HepG2 (cell line): ENCODE data around the gene TNXB. TPM values are rescaled to one million over a fixed set of nuclear protein-coding genes. Genes with fewer than 3 reads are reported as not detected.

Source experiments
- AGO1 ChIP-seq: fragments of 200-400 bp; formaldehyde crosslinking; IDR thresholded peaks from 2 replicates; pipeline ENCODE4 v1.6.1; 2017; ENCODE audit warnings: mild to moderate bottlenecking, low read depth, low read length, moderate library complexity; ENCODE audit not compliant: poor library complexity, severe bottlenecking
- RAD21 ChIP-seq: fragments of 450-650 bp; formaldehyde crosslinking; IDR thresholded peaks from 2 replicates; pipeline ENCODE4 v1.5.0; 2020; ENCODE audit warnings: mild to moderate bottlenecking
- RNF2 ChIP-seq: fragments of 450-650 bp; conservative IDR thresholded peaks from 2 replicates; pipeline ENCODE4 v1.6.1; 2016; ENCODE audit warnings: low read depth
- ZNF383 ChIP-seq: sonication (generic); formaldehyde crosslinking; IDR thresholded peaks from 2 replicates; pipeline ENCODE4 v1.4.0; 2020; ENCODE audit warnings: missing genetic modification reagents, mild to moderate bottlenecking, borderline replicate concordance
- ZNF460 ChIP-seq: sonication (generic); formaldehyde crosslinking; IDR thresholded peaks from 2 replicates; pipeline ENCODE4 v1.5.1; 2020; ENCODE audit warnings: missing genetic modification reagents, mild to moderate bottlenecking, borderline replicate concordance
- ZNF713 ChIP-seq: sonication (generic); formaldehyde crosslinking; IDR thresholded peaks from 2 replicates; pipeline ENCODE4 v1.4.0; 2020; ENCODE audit warnings: mild to moderate bottlenecking, missing genetic modification reagents
- ZNF839 ChIP-seq: sonication (generic); formaldehyde crosslinking; IDR thresholded peaks from 2 replicates; pipeline ENCODE4 v1.4.0; 2020; ENCODE audit warnings: missing genetic modification reagents, mild to moderate bottlenecking, borderline replicate concordance
- polyA plus RNA-seq, 8 experiments: library from polyadenylated mRNA; depleted of rRNA in 3 of 8; stranded (reverse) in 7 of 8; unstranded in 1 of 8; fragments of >200 nt; fragmentation: Illumina TruSeq in 4 of 8; extraction: Trizol in 4 of 8; gene quantifications; 2 replicates each; pipeline versions ENCODE4 v1.2.1 to v1.2.3, GENCODE V29; 2011 to 2016; ENCODE audit warnings: low read depth in 4 of 8, missing spikeins in 1 of 8, mixed read lengths in 1 of 8; ENCODE audit not compliant: insufficient read depth in 1 of 8
- total RNA-seq, 5 experiments: library from RNA; depleted of rRNA; stranded (reverse); fragments of >200 nt; fragmentation: Illumina TruSeq; extraction: Trizol; gene quantifications; 2 replicates each; pipeline ENCODE4 v1.2.3, GENCODE V29; 2016; ENCODE audit warnings: low read depth in 1 of 5
- TF ChIP-seq, protein P1 (sequence below): sonication (generic); formaldehyde crosslinking; IDR thresholded peaks from 2 replicates; pipeline ENCODE4 v1.5.1; 2020; ENCODE audit warnings: mild to moderate bottlenecking, missing genetic modification reagents, borderline replicate concordance
- TF ChIP-seq, protein P2 (sequence below): IDR thresholded peaks from 2 replicates; pipeline ENCODE4 v1.6.1; 2016; ENCODE audit warnings: low read depth, control low read depth
- TF ChIP-seq, protein P3 (sequence below): sonication (generic); formaldehyde crosslinking; IDR thresholded peaks from 2 replicates; pipeline ENCODE4 v1.4.0; 2020; ENCODE audit warnings: missing genetic modification reagents, borderline replicate concordance
- TF ChIP-seq, protein P4 (sequence below): sonication (generic); formaldehyde crosslinking; IDR thresholded peaks from 2 replicates; pipeline ENCODE4 v1.4.0; 2020; ENCODE audit warnings: missing genetic modification reagents
- TF ChIP-seq, protein P5 (sequence below): sonication (generic); formaldehyde crosslinking; IDR thresholded peaks from 2 replicates; pipeline ENCODE4 v1.4.0; 2020; ENCODE audit warnings: missing genetic modification reagents

Gene TNXB
- total and polyA plus RNA-seq, 2 of the 13 experiments (the other 11 are each of a cell fraction or from before 2014, with no cell fraction given), result 1.6 to 2.7 TPM

DNA sequence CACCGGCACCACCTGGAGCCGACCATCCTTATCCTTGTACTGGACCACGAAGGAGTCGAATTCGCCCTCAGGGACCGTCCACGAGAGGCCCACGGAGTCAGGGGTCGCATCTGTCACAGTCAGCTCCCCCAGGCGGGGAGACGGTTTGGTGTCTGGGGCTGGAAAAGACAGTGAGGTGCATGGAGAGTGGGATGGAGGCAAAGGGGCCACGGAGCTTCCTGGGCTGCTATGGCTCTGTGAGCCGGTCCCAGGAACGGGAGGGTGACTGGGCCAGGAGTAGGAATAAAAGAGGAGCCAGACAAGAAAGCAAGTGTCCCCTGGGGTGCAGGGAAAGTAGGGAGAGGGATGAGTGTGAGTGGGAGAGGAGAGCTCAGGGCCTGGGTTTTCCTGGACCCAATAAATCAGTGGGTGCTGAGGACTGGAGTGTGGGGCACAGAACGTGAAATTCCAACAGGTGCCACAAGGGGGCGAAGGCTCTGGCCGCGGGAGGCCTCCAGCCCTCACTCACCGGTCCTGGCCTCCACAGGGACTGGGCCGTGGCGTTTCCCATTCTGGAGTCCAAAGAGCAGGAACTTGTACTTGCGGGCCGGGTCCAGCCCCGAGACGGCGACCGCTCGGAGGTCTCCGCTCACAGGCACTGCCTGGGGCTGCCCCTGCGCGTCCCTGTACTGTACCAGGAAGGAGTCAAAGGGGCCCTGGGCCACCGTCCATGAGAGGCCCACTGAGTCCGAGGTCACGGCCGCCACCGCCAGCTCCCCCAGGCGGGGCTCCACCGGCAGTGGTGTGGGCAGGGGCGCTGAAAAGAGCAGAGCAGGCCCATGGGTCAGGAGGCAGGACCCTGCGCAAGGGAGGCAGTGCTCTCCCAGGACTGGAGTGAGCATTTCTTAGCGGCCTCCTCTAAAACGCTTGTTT lies 61.0 kb downstream of the TNXB start (continued):
- TF ChIP-seq, protein P1, sequence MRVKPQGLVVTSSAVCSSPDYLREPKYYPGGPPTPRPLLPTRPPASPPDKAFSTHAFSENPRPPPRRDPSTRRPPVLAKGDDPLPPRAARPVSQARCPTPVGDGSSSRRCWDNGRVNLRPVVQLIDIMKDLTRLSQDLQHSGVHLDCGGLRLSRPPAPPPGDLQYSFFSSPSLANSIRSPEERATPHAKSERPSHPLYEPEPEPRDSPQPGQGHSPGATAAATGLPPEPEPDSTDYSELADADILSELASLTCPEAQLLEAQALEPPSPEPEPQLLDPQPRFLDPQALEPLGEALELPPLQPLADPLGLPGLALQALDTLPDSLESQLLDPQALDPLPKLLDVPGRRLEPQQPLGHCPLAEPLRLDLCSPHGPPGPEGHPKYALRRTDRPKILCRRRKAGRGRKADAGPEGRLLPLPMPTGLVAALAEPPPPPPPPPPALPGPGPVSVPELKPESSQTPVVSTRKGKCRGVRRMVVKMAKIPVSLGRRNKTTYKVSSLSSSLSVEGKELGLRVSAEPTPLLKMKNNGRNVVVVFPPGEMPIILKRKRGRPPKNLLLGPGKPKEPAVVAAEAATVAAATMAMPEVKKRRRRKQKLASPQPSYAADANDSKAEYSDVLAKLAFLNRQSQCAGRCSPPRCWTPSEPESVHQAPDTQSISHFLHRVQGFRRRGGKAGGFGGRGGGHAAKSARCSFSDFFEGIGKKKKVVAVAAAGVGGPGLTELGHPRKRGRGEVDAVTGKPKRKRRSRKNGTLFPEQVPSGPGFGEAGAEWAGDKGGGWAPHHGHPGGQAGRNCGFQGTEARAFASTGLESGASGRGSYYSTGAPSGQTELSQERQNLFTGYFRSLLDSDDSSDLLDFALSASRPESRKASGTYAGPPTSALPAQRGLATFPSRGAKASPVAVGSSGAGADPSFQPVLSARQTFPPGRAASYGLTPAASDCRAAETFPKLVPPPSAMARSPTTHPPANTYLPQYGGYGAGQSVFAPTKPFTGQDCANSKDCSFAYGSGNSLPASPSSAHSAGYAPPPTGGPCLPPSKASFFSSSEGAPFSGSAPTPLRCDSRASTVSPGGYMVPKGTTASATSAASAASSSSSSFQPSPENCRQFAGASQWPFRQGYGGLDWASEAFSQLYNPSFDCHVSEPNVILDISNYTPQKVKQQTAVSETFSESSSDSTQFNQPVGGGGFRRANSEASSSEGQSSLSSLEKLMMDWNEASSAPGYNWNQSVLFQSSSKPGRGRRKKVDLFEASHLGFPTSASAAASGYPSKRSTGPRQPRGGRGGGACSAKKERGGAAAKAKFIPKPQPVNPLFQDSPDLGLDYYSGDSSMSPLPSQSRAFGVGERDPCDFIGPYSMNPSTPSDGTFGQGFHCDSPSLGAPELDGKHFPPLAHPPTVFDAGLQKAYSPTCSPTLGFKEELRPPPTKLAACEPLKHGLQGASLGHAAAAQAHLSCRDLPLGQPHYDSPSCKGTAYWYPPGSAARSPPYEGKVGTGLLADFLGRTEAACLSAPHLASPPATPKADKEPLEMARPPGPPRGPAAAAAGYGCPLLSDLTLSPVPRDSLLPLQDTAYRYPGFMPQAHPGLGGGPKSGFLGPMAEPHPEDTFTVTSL (CRISPR knock-in tag), result no peak; the same call in 1 of the 2 replicates
- TF ChIP-seq AGO1, result peak; percentile 78
- TF ChIP-seq, protein P2, sequence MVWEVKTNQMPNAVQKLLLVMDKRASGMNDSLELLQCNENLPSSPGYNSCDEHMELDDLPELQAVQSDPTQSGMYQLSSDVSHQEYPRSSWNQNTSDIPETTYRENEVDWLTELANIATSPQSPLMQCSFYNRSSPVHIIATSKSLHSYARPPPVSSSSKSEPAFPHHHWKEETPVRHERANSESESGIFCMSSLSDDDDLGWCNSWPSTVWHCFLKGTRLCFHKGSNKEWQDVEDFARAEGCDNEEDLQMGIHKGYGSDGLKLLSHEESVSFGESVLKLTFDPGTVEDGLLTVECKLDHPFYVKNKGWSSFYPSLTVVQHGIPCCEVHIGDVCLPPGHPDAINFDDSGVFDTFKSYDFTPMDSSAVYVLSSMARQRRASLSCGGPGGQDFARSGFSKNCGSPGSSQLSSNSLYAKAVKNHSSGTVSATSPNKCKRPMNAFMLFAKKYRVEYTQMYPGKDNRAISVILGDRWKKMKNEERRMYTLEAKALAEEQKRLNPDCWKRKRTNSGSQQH (CRISPR knock-in tag), result no peak
- TF ChIP-seq, protein P3, sequence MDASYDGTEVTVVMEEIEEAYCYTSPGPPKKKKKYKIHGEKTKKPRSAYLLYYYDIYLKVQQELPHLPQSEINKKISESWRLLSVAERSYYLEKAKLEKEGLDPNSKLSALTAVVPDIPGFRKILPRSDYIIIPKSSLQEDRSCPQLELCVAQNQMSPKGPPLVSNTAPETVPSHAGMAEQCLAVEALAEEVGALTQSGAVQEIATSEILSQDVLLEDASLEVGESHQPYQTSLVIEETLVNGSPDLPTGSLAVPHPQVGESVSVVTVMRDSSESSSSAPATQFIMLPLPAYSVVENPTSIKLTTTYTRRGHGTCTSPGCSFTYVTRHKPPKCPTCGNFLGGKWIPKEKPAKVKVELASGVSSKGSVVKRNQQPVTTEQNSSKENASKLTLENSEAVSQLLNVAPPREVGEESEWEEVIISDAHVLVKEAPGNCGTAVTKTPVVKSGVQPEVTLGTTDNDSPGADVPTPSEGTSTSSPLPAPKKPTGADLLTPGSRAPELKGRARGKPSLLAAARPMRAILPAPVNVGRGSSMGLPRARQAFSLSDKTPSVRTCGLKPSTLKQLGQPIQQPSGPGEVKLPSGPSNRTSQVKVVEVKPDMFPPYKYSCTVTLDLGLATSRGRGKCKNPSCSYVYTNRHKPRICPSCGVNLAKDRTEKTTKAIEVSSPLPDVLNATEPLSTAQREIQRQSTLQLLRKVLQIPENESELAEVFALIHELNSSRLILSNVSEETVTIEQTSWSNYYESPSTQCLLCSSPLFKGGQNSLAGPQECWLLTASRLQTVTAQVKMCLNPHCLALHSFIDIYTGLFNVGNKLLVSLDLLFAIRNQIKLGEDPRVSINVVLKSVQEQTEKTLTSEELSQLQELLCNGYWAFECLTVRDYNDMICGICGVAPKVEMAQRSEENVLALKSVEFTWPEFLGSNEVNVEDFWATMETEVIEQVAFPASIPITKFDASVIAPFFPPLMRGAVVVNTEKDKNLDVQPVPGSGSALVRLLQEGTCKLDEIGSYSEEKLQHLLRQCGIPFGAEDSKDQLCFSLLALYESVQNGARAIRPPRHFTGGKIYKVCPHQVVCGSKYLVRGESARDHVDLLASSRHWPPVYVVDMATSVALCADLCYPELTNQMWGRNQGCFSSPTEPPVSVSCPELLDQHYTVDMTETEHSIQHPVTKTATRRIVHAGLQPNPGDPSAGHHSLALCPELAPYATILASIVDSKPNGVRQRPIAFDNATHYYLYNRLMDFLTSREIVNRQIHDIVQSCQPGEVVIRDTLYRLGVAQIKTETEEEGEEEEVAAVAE, result peak; percentile 49; the same call in 1 of the 2 replicates
- TF ChIP-seq, protein P4, sequence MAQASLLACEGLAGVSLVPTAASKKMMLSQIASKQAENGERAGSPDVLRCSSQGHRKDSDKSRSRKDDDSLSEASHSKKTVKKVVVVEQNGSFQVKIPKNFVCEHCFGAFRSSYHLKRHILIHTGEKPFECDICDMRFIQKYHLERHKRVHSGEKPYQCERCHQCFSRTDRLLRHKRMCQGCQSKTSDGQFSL (CRISPR knock-in tag), result no peak
- 0 out of 2 replicates have a peak, but pooled peaks have one; percentile 20 for TF ChIP-seq ZNF713
- TF ChIP-seq ZNF460 (CRISPR knock-in tag), result peak; percentile 43; the same call in 1 of the 2 replicates
- TF ChIP-seq ZNF383 (CRISPR knock-in tag), result peak; percentile 71; the same call in 1 of the 2 replicates
- TF ChIP-seq, protein P5, sequence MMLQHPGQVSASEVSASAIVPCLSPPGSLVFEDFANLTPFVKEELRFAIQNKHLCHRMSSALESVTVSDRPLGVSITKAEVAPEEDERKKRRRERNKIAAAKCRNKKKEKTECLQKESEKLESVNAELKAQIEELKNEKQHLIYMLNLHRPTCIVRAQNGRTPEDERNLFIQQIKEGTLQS (CRISPR knock-in tag), result peak; percentile 47; the same call in 1 of the 2 replicates
- TF ChIP-seq ZNF839 (CRISPR knock-in tag), result 0 out of 2 replicates have a peak, but pooled peaks have one; percentile 27
- TF ChIP-seq RAD21 (CRISPR knock-in tag), result peak; percentile 85
- TF ChIP-seq RNF2, result 0 out of 2 replicates have a peak, but pooled peaks have one; percentile 42
